Caco-2 (cell line): ENCODE results near the gene COL4A2. TPM values are rescaled to one million over a fixed set of nuclear protein-coding genes. Genes with fewer than 3 reads are reported as not detected.

Source experiments
- BruUV-seq: library from RNA; stranded (reverse); fragments of 400-500 nt; replicated peaks from 2 replicates; lab custom pipeline; 2021; lab: Mats Ljungman, UMichigan
- CTCF ChIA-PET: fragments of 300-600 bp; sonication (Branson Sonifier 250); formaldehyde crosslinking; loops from one replicate; lab custom pipeline; 2022; ENCODE audit warnings: antibody characterized with exemption; lab: Charles Lee
- POLR2A ChIA-PET: fragments of 300-600 bp; sonication (Branson Sonifier 250); formaldehyde crosslinking; loops from one replicate; lab custom pipeline; 2022; ENCODE audit warnings: antibody characterized with exemption; lab: Charles Lee
- DNase-seq, 2 experiments: peaks; one replicate each; pipeline versions ENCODE4 v3.0.0 to v3.0.0-alpha.2; 2020 to 2022
- H3K27me3 ChIP-seq: replicated peaks from 2 replicates; pipeline ENCODE4 v1.6.0; 2011; ENCODE audit warnings: low read length; ENCODE audit not compliant: control insufficient read depth, insufficient read depth
- H3K36me3 ChIP-seq: 2 replicates; pipeline ENCODE4 v1.5.1; 2011; ENCODE audit warnings: low read length; ENCODE audit not compliant: control insufficient read depth, insufficient read depth
- H3K4me1 ChIP-seq: fragments of 250-450 bp; sonication (Bioruptor Pico); 2 replicates; pipeline ENCODE4 v1.5.1; 2020; ENCODE audit warnings: mild to moderate bottlenecking
- H3K4me3 ChIP-seq: 2 replicates; pipeline ENCODE4 v1.5.1; 2011; ENCODE audit warnings: low read depth, mild to moderate bottlenecking, control low read depth, low read length
- H3K9me3 ChIP-seq: fragments of 250-450 bp; sonication (Bioruptor Pico); 2 replicates; pipeline ENCODE4 v1.5.1; 2020; ENCODE audit warnings: mild to moderate bottlenecking, moderate library complexity
- H3K27ac Mint-ChIP-seq: one replicate; pipeline ENCODE4 v1.8.0; 2022; ENCODE audit warnings: mixed read lengths; ENCODE audit not compliant: unreplicated experiment
- H3K27me3 Mint-ChIP-seq: one replicate; pipeline ENCODE4 v1.8.0; 2022; ENCODE audit warnings: mixed read lengths; ENCODE audit not compliant: insufficient read depth, unreplicated experiment
- H3K36me3 Mint-ChIP-seq: one replicate; pipeline ENCODE4 v1.8.0; 2022; ENCODE audit warnings: mild to moderate bottlenecking, mixed read lengths; ENCODE audit not compliant: insufficient read depth, unreplicated experiment
- H3K4me1 Mint-ChIP-seq: one replicate; pipeline ENCODE4 v1.8.0; 2022; ENCODE audit warnings: low read depth, mixed read lengths; ENCODE audit not compliant: unreplicated experiment
- H3K4me3 Mint-ChIP-seq: one replicate; pipeline ENCODE4 v1.8.0; 2022; ENCODE audit warnings: mild to moderate bottlenecking, moderate library complexity, mixed read lengths; ENCODE audit not compliant: unreplicated experiment
- H3K9me3 Mint-ChIP-seq: one replicate; pipeline ENCODE4 v1.8.0; 2022; ENCODE audit warnings: mixed read lengths; ENCODE audit not compliant: unreplicated experiment
- intact Hi-C: fragments of 100-400 bp; cut with micrococcal nuclease; formaldehyde crosslinking; loops from one replicate; pipeline ENCODE4 v1.10.0; 2022; ENCODE audit not compliant: unreplicated experiment
- total RNA-seq: library from RNA; stranded (reverse); gene quantifications from 2 replicates; pipeline ENCODE4 v1.2.3, GENCODE V29; 2022
- TF ChIP-seq, protein P1 (sequence below), 2 experiments: fragments of 200-600 bp in 1 of 2; IDR thresholded peaks; 1 replicate in 1 of 2; 2 replicates in 1 of 2; pipeline versions ENCODE4 v1.5.1 to v1.8.0; 2011 to 2022; ENCODE audit warnings: antibody characterized with exemption in 1 of 2, control low read depth in 1 of 2, inconsistent platforms in 1 of 2, low read depth in 1 of 2, low read length in 1 of 2, mild to moderate bottlenecking in 1 of 2, moderate library complexity in 1 of 2; ENCODE audit not compliant: insufficient read depth in 1 of 2, severe bottlenecking in 1 of 2, unreplicated experiment in 1 of 2

Gene COL4A2
- total RNA-seq, 1 experiment from 2014 or later: 19.2 TPM

DNA sequence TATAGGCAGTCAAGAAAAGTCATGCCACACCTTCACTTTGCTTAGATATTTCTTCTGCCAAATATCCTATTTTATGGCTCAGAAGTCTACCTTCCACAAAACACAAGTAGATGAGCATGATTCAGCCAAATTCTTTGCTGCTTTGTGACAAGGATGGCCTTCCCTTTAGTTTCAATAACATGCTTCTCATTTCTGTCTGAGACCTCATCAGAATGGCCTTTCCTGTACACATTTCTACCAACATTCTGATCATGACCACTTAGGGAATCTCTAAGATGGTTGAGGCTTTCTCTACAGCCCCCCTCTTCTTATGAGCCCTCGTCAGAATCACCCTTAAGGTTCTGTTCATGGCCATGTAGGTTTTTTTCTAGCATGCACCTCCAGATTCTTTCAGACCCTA is 96.2 kb downstream of the COL4A2 start:
- intact Hi-C loops: no loop called here
- no peaks in the 10 kb centered on the region for H3K9me3 ChIP-seq
- no peaks in the 10 kb centered on the region for H3K36me3 Mint-ChIP-seq
- no peaks in the 10 kb centered on the region for H3K27me3 Mint-ChIP-seq
- no peaks in the 10 kb centered on the region for H3K27me3 ChIP-seq
- TF ChIP-seq, protein P1, sequence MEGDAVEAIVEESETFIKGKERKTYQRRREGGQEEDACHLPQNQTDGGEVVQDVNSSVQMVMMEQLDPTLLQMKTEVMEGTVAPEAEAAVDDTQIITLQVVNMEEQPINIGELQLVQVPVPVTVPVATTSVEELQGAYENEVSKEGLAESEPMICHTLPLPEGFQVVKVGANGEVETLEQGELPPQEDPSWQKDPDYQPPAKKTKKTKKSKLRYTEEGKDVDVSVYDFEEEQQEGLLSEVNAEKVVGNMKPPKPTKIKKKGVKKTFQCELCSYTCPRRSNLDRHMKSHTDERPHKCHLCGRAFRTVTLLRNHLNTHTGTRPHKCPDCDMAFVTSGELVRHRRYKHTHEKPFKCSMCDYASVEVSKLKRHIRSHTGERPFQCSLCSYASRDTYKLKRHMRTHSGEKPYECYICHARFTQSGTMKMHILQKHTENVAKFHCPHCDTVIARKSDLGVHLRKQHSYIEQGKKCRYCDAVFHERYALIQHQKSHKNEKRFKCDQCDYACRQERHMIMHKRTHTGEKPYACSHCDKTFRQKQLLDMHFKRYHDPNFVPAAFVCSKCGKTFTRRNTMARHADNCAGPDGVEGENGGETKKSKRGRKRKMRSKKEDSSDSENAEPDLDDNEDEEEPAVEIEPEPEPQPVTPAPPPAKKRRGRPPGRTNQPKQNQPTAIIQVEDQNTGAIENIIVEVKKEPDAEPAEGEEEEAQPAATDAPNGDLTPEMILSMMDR (IDR thresholded peaks at IDR 0.05; ENCODE audit: insufficient read depth in 1 of 2, low read depth in 1 of 2, low read length in 1 of 2, severe bottlenecking in 1 of 2, unreplicated experiment in 1 of 2): no peak
- DNase-seq: no peak
- H3K9me3 Mint-ChIP-seq: no peaks in the 10 kb centered on the region
- H3K36me3 ChIP-seq: no peaks in the 10 kb centered on the region
- H3K4me3 ChIP-seq: no peak overlapping the region
- ChIA-PET POLR2A (no interaction called here), CTCF (no interaction called here)
- H3K4me1 ChIP-seq: peaks cover 6% of the 10 kb centered on the region; the same call in 1 of the 2 replicates
- no peaks in the 10 kb centered on the region for H3K4me1 Mint-ChIP-seq
- H3K27ac Mint-ChIP-seq: no peak overlapping the region
- H3K4me3 Mint-ChIP-seq: no peak overlapping the region
- BruUV-seq: no TSS peak

DNA sequence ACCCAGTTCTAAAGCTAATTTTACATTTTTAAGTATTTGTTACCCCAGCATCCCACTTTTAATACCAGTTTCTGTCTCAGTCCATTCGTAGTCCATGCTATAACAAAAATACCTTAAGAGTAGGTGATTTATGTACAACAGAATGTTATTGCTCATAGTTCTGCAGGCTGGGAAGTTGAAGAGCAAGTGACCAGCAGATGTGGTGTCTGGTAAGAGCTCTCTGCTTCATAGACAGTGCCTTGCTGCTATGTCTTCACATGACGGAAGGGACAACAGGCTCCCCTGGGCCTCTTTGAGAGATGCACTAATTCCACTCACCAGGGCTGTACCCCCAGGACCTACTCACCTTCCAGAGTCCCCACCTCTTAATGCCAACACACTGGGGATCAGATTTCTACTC is 96.6 kb downstream of the COL4A2 start:
- TF ChIP-seq, protein P1 (IDR thresholded peaks at IDR 0.05; ENCODE audit: insufficient read depth in 1 of 2, low read depth in 1 of 2, low read length in 1 of 2, severe bottlenecking in 1 of 2, unreplicated experiment in 1 of 2): no peak
- Histone ChIP-seq H3K4me1 (peaks cover 6% of the 10 kb centered on the region; the same call in 1 of the 2 replicates), H3K4me3 (no peak overlapping the region), H3K36me3 (no peaks in the 10 kb centered on the region), H3K27me3 (no peaks in the 10 kb centered on the region), H3K9me3 (no peaks in the 10 kb centered on the region)
- H3K36me3 Mint-ChIP-seq: no peaks in the 10 kb centered on the region
- no TSS peak for BruUV-seq
- no peaks in the 10 kb centered on the region for H3K4me1 Mint-ChIP-seq
- no peak overlapping the region for H3K27ac Mint-ChIP-seq
- intact Hi-C loops: no loop called here
- POLR2A ChIA-PET: no interaction called here
- no peak overlapping the region for H3K4me3 Mint-ChIP-seq
- no peaks in the 10 kb centered on the region for H3K9me3 Mint-ChIP-seq
- DNase-seq: no peak
- CTCF ChIA-PET: no interaction called here
- no peaks in the 10 kb centered on the region for H3K27me3 Mint-ChIP-seq

DNA sequence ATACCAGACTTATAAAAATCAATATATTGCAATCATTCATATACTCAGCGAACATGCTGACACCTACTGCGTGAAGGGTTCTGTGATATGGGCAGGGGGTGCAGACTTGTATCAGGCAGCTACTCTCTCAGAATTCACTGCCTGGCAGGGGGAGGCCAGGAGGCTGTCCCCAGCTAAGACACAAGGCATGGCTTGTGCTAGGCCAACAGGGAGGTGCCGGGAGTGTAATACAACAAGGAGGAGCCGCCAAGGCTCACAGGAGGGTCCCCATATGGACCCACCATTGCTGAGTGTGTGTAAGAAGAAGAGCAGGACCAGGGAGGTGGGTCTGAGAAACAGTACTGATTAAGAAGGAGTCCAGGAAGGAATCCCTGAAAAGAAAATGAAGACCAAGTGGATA is 97.2 kb downstream of the COL4A2 start:
- no peak overlapping the region for H3K4me3 Mint-ChIP-seq
- CTCF ChIA-PET: no interaction called here
- H3K4me1 ChIP-seq: peaks cover 3% of the 10 kb centered on the region; the same call in 1 of the 2 replicates
- no peaks in the 10 kb centered on the region for H3K9me3 Mint-ChIP-seq
- DNase-seq: no peak
- no peaks in the 10 kb centered on the region for H3K27me3 Mint-ChIP-seq
- no peaks in the 10 kb centered on the region for H3K27me3 ChIP-seq
- no peaks in the 10 kb centered on the region for H3K9me3 ChIP-seq
- no peak overlapping the region for H3K4me3 ChIP-seq
- H3K4me1 Mint-ChIP-seq: no peaks in the 10 kb centered on the region
- BruUV-seq: no TSS peak
- intact Hi-C loops: no loop called here
- H3K36me3 Mint-ChIP-seq: no peaks in the 10 kb centered on the region
- H3K27ac Mint-ChIP-seq: no peak overlapping the region
- POLR2A ChIA-PET: no interaction called here
- H3K36me3 ChIP-seq: no peaks in the 10 kb centered on the region
- TF ChIP-seq, protein P1 (IDR thresholded peaks at IDR 0.05; ENCODE audit: insufficient read depth in 1 of 2, low read depth in 1 of 2, low read length in 1 of 2, severe bottlenecking in 1 of 2, unreplicated experiment in 1 of 2): no peak
